H9 (cell line): ENCODE data around the gene GNGT2. TPM values are rescaled to one million over a fixed set of nuclear protein-coding genes. Genes with fewer than 3 reads are reported as not detected.

Source experiments
- DNase-seq: peaks from one replicate; pipeline ENCODE4 v3.0.0-alpha.2; 2017
- H2AFZ ChIP-seq: one replicate; pipeline ENCODE4 v1.6.1; 2013; ENCODE audit warnings: mild to moderate bottlenecking, low read length, control low read depth, moderate library complexity
- H2AK5ac ChIP-seq: 2 replicates; pipeline ENCODE4 v1.6.1; 2013; ENCODE audit warnings: low read length, control low read depth, mixed read lengths; ENCODE audit not compliant: insufficient read length
- H2BK120ac ChIP-seq: one replicate; pipeline ENCODE4 v1.6.1; 2013; ENCODE audit warnings: low read depth, mild to moderate bottlenecking, low read length, control low read depth, inconsistent platforms; ENCODE audit not compliant: poor library complexity, severe bottlenecking
- H2BK12ac ChIP-seq: 2 replicates; pipeline ENCODE4 v1.6.1; 2013; ENCODE audit warnings: low read length, control low read depth, mixed read lengths, low read depth; ENCODE audit not compliant: insufficient read length
- H2BK15ac ChIP-seq: 2 replicates; pipeline ENCODE4 v1.6.1; 2013; ENCODE audit warnings: low read depth, low read length, control low read depth
- H2BK20ac ChIP-seq: one replicate; pipeline ENCODE4 v1.6.1; 2013; ENCODE audit warnings: low read depth, mild to moderate bottlenecking, low read length, control low read depth, inconsistent platforms; ENCODE audit not compliant: poor library complexity, severe bottlenecking
- H2BK5ac ChIP-seq: 2 replicates; pipeline ENCODE4 v1.6.1; 2013; ENCODE audit warnings: low read length, control low read depth, mixed read lengths; ENCODE audit not compliant: insufficient read length
- H3K14ac ChIP-seq: 2 replicates; pipeline ENCODE4 v1.6.1; 2013; ENCODE audit warnings: low read length, control low read depth; ENCODE audit not compliant: insufficient read depth
- H3K18ac ChIP-seq: 2 replicates; pipeline ENCODE4 v1.6.1; 2013; ENCODE audit warnings: low read depth, mild to moderate bottlenecking, mixed read lengths, low read length, control low read depth; ENCODE audit not compliant: insufficient read length
- H3K23ac ChIP-seq: 2 replicates; pipeline ENCODE4 v1.6.1; 2013; ENCODE audit warnings: low read length, control low read depth, mixed read lengths, low read depth; ENCODE audit not compliant: insufficient read length
- H3K23me2 ChIP-seq: 2 replicates; pipeline ENCODE4 v1.6.1; 2013; ENCODE audit warnings: low read depth, mild to moderate bottlenecking, mixed read lengths, low read length, control low read depth; ENCODE audit not compliant: insufficient read length, poor library complexity, severe bottlenecking
- H3K27ac ChIP-seq: 2 replicates; pipeline ENCODE4 v1.5.1; 2013; ENCODE audit warnings: low read length, control low read depth, mixed read lengths, low read depth; ENCODE audit not compliant: insufficient read length
- H3K27me3 ChIP-seq: 2 replicates; pipeline ENCODE4 v1.6.1; 2013; ENCODE audit warnings: low read length, control low read depth, inconsistent platforms; ENCODE audit not compliant: insufficient read depth
- H3K4ac ChIP-seq: 2 replicates; pipeline ENCODE4 v1.6.1; 2013; ENCODE audit warnings: low read depth, mild to moderate bottlenecking, control low read depth, inconsistent platforms, low read length, moderate library complexity
- H3K4me1 ChIP-seq: 2 replicates; pipeline ENCODE4 v1.6.1; 2013; ENCODE audit warnings: low read length, control low read depth, inconsistent platforms; ENCODE audit not compliant: insufficient read depth
- H3K4me2 ChIP-seq: 2 replicates; pipeline ENCODE4 v1.6.1; 2013; ENCODE audit warnings: low read length, control low read depth, mixed read lengths; ENCODE audit not compliant: insufficient read length, insufficient read depth
- H3K56ac ChIP-seq: 2 replicates; pipeline ENCODE4 v1.6.1; 2013; ENCODE audit warnings: low read depth, mild to moderate bottlenecking, mixed read lengths, low read length, control low read depth; ENCODE audit not compliant: insufficient read length
- H3K79me1 ChIP-seq: 2 replicates; pipeline ENCODE4 v1.6.1; 2013; ENCODE audit warnings: low read depth, mild to moderate bottlenecking, moderate library complexity, low read length, control low read depth, inconsistent platforms; ENCODE audit not compliant: insufficient read depth, poor library complexity, severe bottlenecking
- H3K79me2 ChIP-seq: 2 replicates; pipeline ENCODE4 v1.6.1; 2013; ENCODE audit warnings: low read length, control low read depth, inconsistent platforms; ENCODE audit not compliant: insufficient read depth
- H3K9ac ChIP-seq: 2 replicates; pipeline ENCODE4 v1.6.1; 2013; ENCODE audit warnings: low read length, control low read depth, mixed read lengths; ENCODE audit not compliant: insufficient read length; ENCODE audit errors: extremely low read depth
- H3K9me3 ChIP-seq: one replicate; pipeline ENCODE4 v1.6.1; 2013; ENCODE audit warnings: low read depth, low read length, inconsistent platforms; ENCODE audit not compliant: control insufficient read depth
- H3T11ph ChIP-seq: one replicate; pipeline ENCODE4 v1.6.1; 2013; ENCODE audit warnings: mild to moderate bottlenecking, low read length, control low read depth, inconsistent platforms
- H4K20me1 ChIP-seq: one replicate; pipeline ENCODE4 v1.6.1; 2013; ENCODE audit not compliant: control insufficient read depth, insufficient read length, insufficient read depth
- H4K5ac ChIP-seq: 2 replicates; pipeline ENCODE4 v1.6.1; 2013; ENCODE audit warnings: low read depth, mild to moderate bottlenecking, mixed read lengths, low read length, control low read depth; ENCODE audit not compliant: insufficient read length
- H4K8ac ChIP-seq: replicated peaks from 2 replicates; pipeline ENCODE4 v1.6.1; 2013; ENCODE audit warnings: low read length, control low read depth, mixed read lengths, low read depth; ENCODE audit not compliant: insufficient read length
- H4K91ac ChIP-seq: 2 replicates; pipeline ENCODE4 v1.6.1; 2013; ENCODE audit warnings: low read depth, mild to moderate bottlenecking, moderate library complexity, mixed read lengths, low read length, control low read depth; ENCODE audit not compliant: insufficient read length
- H3K27ac Mint-ChIP-seq, 3 experiments: 2 replicates in 2 of 3; 3 replicates in 1 of 3; pipeline ENCODE4 v1.8.0; 2020 to 2021; ENCODE audit warnings: mixed read lengths in 3 of 3, mild to moderate bottlenecking in 1 of 3, moderate library complexity in 1 of 3
- H3K27me3 Mint-ChIP-seq: 2 replicates; pipeline ENCODE4 v1.8.0; 2021; ENCODE audit warnings: low read depth, mild to moderate bottlenecking, moderate library complexity, mixed read lengths
- H3K36me3 Mint-ChIP-seq, 3 experiments: 2 replicates in 2 of 3; 3 replicates in 1 of 3; pipeline ENCODE4 v1.8.0; 2020 to 2021; ENCODE audit warnings: low read depth in 3 of 3, mixed read lengths in 3 of 3; ENCODE audit not compliant: insufficient read depth in 1 of 3
- H3K4me1 Mint-ChIP-seq, 2 experiments: 2 replicates each; pipeline ENCODE4 v1.8.0; 2020; ENCODE audit warnings: mixed read lengths in 2 of 2
- H3K4me3 Mint-ChIP-seq, 2 experiments: 2 replicates in 1 of 2; 3 replicates in 1 of 2; pipeline ENCODE4 v1.8.0; 2020 to 2021; ENCODE audit warnings: mild to moderate bottlenecking in 2 of 2, mixed read lengths in 2 of 2, moderate library complexity in 1 of 2
- H3K9me3 Mint-ChIP-seq, 2 experiments: 2 replicates in 1 of 2; 3 replicates in 1 of 2; pipeline ENCODE4 v1.8.0; 2020; ENCODE audit warnings: mild to moderate bottlenecking in 2 of 2, mixed read lengths in 2 of 2, moderate library complexity in 1 of 2
- CTCF ChIP-seq: fragments of 200-600 bp; sonication (generic); conservative IDR thresholded peaks from 3 replicates; pipeline ENCODE4 v1.8.0; 2021; ENCODE audit warnings: antibody characterized with exemption, mild to moderate bottlenecking
- WGBS: extraction: QIAGEN DNeasy Blood & Tissue Kit; methylation state at CpG from one replicate; pipeline ENCODE4 v1.1.7; 2013; ENCODE audit warnings: missing lambda C conversion rate, low lambda C conversion rate, mixed read lengths; ENCODE audit not compliant: insufficient read length; ENCODE audit errors: extremely low coverage; 5-methylcytosine and 5-hydroxymethylcytosine counted together
- total RNA-seq: library from RNA; stranded (reverse); gene quantifications from 2 replicates; pipeline ENCODE4 v1.2.1, GENCODE V29; 2021

GNGT2 gene
- total RNA-seq, 1 experiment from 2014 or later = 0.42 TPM

GRCh38 chr17:49225554-49226236 is 15.3 kb upstream of the GNGT2 start:
- H3K4me1 Mint-ChIP-seq = peaks cover 24 to 27% of the 10 kb centered on the region in 2 experiments
- Histone ChIP-seq H3K9me3 (no peaks in the 10 kb centered on the region), H2AK5ac (no peak overlapping the region), H3K23ac (no peak overlapping the region), H4K91ac (no peak overlapping the region), H3K4me2 (no peak overlapping the region), H3K14ac (no peak overlapping the region), H4K5ac (no peak overlapping the region), H3K79me1 (no peaks in the 10 kb centered on the region), H2BK5ac (no peak overlapping the region), H3K23me2 (peaks cover 8% of the 10 kb centered on the region), H2BK15ac (no peak overlapping the region), H4K8ac (no peak overlapping the region), H2BK120ac (no peak overlapping the region), H4K20me1 (no peaks in the 10 kb centered on the region), H3K18ac (no peak overlapping the region), H3T11ph (no peak overlapping the region), H2BK20ac (no peak overlapping the region), H2BK12ac (no peak overlapping the region), H3K27me3 (peaks cover 17% of the 10 kb centered on the region; the same call in 1 of the 2 replicates), H3K79me2 (no peaks in the 10 kb centered on the region), H3K27ac (no peak overlapping the region), H3K56ac (no peak overlapping the region), H3K4me1 (no peaks in the 10 kb centered on the region), H3K4ac (no peak overlapping the region), H2AFZ (no peak overlapping the region), H3K9ac (no peak overlapping the region)
- H3K36me3 Mint-ChIP-seq = no peaks in the 10 kb centered on the region
- TF ChIP-seq CTCF = no peak
- no peak overlapping the region; a peak in 1 of 7 replicates for H3K27ac Mint-ChIP-seq
- H3K9me3 Mint-ChIP-seq = no peaks in the 10 kb centered on the region
- H3K4me3 Mint-ChIP-seq = no peak overlapping the region; a peak in 1 of 5 replicates
- peaks cover 97% of the 10 kb centered on the region for H3K27me3 Mint-ChIP-seq
- no CpG with 5 or more reads among the region's 8 CpGs for WGBS
- DNase-seq = no peak
